ENCODE results near the gene CREM. TPM values are rescaled to one million over a fixed set of nuclear protein-coding genes. Genes with fewer than 3 reads are reported as not detected.

CREM gene
- total RNA-seq, 6 donors from 2014 or later, result 5.4 to 35.7 (median 23.1) TPM

GRCh38 chr10:35188954-35189353 lies 62.3 kb downstream of the CREM start:
- Histone ChIP-seq H3K27me3 (no peaks in the 10 kb centered on the region), H3K36me3 (no peaks in the 10 kb centered on the region), H3K4me3 (no peak overlapping the region), H3K9me3 (no peaks in the 10 kb centered on the region), H3K4me1 (peaks cover 6 to 10% (median 9%) of the 10 kb centered on the region in 4 donors), H3K27ac (no peak overlapping the region)
- 89 to 96% methylated on average over 3 of the region's 3 CpGs for WGBS, 2 donors
- DNase-seq, result no peak
- TF ChIP-seq POLR2A (IDR thresholded peaks at IDR 0.05) (no peak), POLR2AphosphoS5 (IDR thresholded peaks at IDR 0.05) (no peak), EP300 (IDR thresholded peaks at IDR 0.05) (no peak), CTCF (IDR thresholded peaks at IDR 0.05) (no peak)
- no peak for ATAC-seq (ENCODE audit: low FRiP score in 2 of 2)

GRCh38 chr10:35191523-35191922 lies 64.9 kb downstream of the CREM start:
- no peaks in the 10 kb centered on the region for H3K27me3 ChIP-seq
- WGBS, 2 donors, result 30 to 35% methylated on average over 2 of the region's 2 CpGs
- no peaks in the 10 kb centered on the region for H3K36me3 ChIP-seq
- peaks cover 10 to 21% (median 18%) of the 10 kb centered on the region in 4 donors for H3K4me1 ChIP-seq
- ATAC-seq (ENCODE audit: low FRiP score in 2 of 2) (peak; percentile 63 to 67), DNase-seq (peak in 1 of 2 donors; percentile 43)
- peak overlapping the region; percentile 66 to 77 (median 73) for H3K27ac ChIP-seq
- H3K9me3 ChIP-seq, result no peaks in the 10 kb centered on the region
- no peak for TF ChIP-seq POLR2AphosphoS5 (IDR thresholded peaks at IDR 0.05)
- TF ChIP-seq CTCF (IDR thresholded peaks at IDR 0.05), result no peak
- TF ChIP-seq POLR2A (IDR thresholded peaks at IDR 0.05), result peak in 1 of 4 donors; percentile 49
- no peak for TF ChIP-seq EP300 (IDR thresholded peaks at IDR 0.05)
- no peak overlapping the region for H3K4me3 ChIP-seq

- WGBS, 2 donors, result 26 to 44% methylated on average over 3 of the region's 3 CpGs
- TF ChIP-seq CTCF (IDR thresholded peaks at IDR 0.05) (no peak), POLR2AphosphoS5 (IDR thresholded peaks at IDR 0.05) (no peak), POLR2A (IDR thresholded peaks at IDR 0.05) (no peak), EP300 (IDR thresholded peaks at IDR 0.05) (no peak)
- peak overlapping the region in 2 of 4 donors; percentile 74 to 77 for H3K27ac ChIP-seq
These were observed 66.1 kb downstream of the CREM start for GRCh38 chr10:35192645-35193249.

GRCh38 chr10:35194471-35194870 lies 67.8 kb downstream of the CREM start:
- Histone ChIP-seq H3K4me3 (no peak overlapping the region), H3K36me3 (no peaks in the 10 kb centered on the region), H3K27ac (peak overlapping the region in 2 of 4 donors; percentile 93 to 95), H3K4me1 (peaks cover 10 to 27% (median 20%) of the 10 kb centered on the region in 4 donors), H3K27me3 (no peaks in the 10 kb centered on the region), H3K9me3 (no peaks in the 10 kb centered on the region)
- DNase-seq (no peak), ATAC-seq (ENCODE audit: low FRiP score in 2 of 2) (no peak)
- TF ChIP-seq POLR2AphosphoS5 (IDR thresholded peaks at IDR 0.05) (no peak), CTCF (IDR thresholded peaks at IDR 0.05) (no peak), POLR2A (IDR thresholded peaks at IDR 0.05) (no peak), EP300 (IDR thresholded peaks at IDR 0.05) (no peak)

More at GRCh38 chr10:35192645-35193249, 66.1 kb downstream of the CREM start:
- H3K36me3 ChIP-seq, result no peaks in the 10 kb centered on the region
- H3K4me1 ChIP-seq, result peaks cover 10 to 27% (median 20%) of the 10 kb centered on the region in 4 donors
- H3K9me3 ChIP-seq, result no peaks in the 10 kb centered on the region
- no peak overlapping the region for H3K4me3 ChIP-seq
- ATAC-seq (ENCODE audit: low FRiP score in 2 of 2) (no peak), DNase-seq (no peak)
- no peaks in the 10 kb centered on the region for H3K27me3 ChIP-seq

GRCh38 chr10:35194906-35195305 lies 68.3 kb downstream of the CREM start:
- Histone ChIP-seq H3K9me3 (no peaks in the 10 kb centered on the region), H3K27me3 (no peaks in the 10 kb centered on the region), H3K36me3 (no peaks in the 10 kb centered on the region), H3K27ac (peak overlapping the region; percentile 87 to 95 (median 91)), H3K4me1 (peaks cover 10 to 27% (median 20%) of the 10 kb centered on the region in 4 donors), H3K4me3 (peak overlapping the region in 1 of 4 donors; percentile 42)
- WGBS, 2 donors, result 72 to 94% methylated on average over 1 of the region's 1 CpG
- TF ChIP-seq POLR2AphosphoS5 (IDR thresholded peaks at IDR 0.05) (peak in 1 of 2 donors; percentile 49), EP300 (IDR thresholded peaks at IDR 0.05) (no peak)
- no peak for DNase-seq
- peak in 1 of 2 donors; percentile 4 for ATAC-seq (ENCODE audit: low FRiP score in 2 of 2)
